Renal pelvis (tissue), 4 donors: ENCODE measurements around the gene HADH. TPM values are rescaled to one million over a fixed set of nuclear protein-coding genes. Genes with fewer than 3 reads are reported as not detected.
A peak's percentile ranks its signal among the peaks of the same experiment; 100 is the strongest.
"Not testable (repeated sequence)": the region's sequence is repeated elsewhere in the genome, so short reads cannot be mapped to it uniquely, and the experiment has no call there.

Experiments
- DNase-seq: peaks from one replicate; pipeline ENCODE4 v3.0.0-alpha.2; 2013
- polyA plus RNA-seq, 3 donors: library from polyadenylated mRNA; unstranded; fragments of 120-200 nt; gene quantifications; one replicate each; pipeline ENCODE4 v1.2.1, GENCODE V29; 2013; ENCODE audit not compliant: insufficient read length in 3 of 3

The HADH gene
- polyA plus RNA-seq, 3 donors = 93.0 to 98.4 (median 95.4) TPM

DNA sequence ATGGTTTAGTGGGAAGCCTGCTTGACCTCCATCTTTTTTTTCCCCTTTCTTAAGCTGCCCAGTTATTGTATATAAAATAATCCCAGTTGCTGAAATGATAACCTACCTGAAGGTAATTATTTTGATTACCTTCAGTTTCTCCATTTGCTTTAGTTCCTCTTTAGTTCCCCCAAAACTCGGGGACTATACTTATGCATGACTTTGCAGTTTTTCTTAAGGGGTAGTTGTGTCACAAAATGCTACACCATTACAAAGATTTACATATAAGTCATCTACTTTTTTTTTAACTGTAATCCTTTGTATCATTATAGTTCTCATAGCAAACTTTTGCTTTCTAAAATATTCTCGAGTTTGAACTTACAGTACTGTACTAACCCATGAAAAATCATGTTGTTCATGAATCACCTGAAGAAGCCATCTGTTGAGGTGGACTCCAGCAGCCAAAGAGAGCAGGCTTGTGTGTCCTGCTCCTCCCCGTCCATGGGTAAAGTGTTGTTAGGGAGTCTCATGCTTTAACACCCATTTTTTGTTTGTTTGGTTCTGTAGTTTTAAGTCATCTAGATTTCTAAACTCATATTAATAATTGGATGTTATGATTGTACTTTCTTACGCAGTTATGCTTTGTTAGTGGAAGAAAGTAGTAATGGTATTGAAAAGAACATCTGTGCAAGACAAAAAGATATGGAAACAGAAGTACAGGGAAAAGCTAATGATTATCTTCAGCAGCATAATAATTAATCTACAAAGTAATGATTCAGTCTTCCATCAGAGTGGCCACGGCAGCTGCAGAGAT is 34.6 kb downstream of the HADH start:
- DNase-seq = no peak

DNA sequence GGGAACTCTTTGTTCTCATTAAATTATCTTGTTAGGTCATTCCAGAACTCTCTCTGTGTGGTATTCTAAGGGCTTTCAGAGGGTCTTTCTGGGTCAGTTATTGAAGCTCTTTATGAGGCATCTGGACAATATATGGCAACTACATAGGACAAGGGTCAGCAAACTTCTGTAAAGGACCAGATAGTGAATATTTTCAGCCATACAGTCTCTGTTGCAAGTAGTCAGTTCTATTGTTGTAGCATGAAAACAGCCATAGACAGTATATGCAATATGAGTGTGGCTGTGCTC is 35.1 kb downstream of the HADH start:
- DNase-seq = no peak

DNA sequence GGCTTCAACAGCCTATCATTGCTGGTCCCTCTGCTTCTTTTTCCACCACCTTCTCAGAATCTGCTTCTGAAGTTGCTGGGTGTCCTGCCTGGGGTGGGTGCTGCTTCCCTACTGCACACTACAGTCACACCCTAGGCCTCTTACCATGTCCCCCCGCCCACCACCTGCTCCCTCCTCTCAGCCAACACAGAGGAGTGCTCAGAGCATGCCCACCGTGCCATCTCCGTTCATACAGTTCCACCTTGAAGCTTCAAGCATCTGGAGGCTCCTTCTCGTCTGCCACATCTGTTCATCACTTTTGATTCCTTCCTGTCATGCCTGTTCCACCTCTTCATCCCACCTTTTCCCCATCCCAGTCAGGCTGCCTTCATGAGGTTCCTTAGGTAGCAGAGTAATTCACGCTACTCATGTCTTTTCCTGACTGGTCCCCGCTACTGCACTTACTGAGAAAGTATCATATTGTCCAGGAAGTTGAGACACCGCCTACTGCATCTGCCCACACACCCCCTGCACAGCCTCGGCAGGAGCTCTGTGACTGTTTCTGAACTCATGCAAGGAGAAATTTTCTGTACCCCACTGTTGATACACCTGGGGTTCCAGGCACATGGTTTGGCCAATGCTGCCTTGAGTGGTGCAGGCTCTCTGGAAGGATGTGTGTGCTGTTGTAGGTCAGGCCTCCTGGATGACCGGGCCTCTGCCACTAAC is 39.5 kb downstream of the HADH start:
- DNase-seq = no peak

DNA sequence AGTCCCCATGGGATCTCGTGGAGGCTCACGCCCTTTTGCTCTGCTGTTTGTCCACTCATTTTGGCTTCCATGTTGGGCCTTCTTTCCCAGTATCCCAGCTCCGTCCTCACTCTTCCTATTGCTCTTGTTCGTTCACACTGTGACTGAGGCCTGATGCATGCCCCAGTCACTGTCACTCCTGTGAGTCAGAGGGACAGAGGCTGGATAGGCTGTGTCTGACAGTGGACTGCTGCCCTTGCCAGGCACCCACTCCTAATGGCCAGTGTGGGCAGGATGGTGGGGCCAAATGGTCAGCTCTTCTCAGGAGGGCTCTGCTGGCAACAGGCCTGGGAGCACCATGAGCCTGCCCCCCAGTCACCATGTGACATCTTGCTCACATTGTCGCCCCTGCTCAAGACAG is 40.0 kb downstream of the HADH start:
- DNase-seq = no peak

DNA sequence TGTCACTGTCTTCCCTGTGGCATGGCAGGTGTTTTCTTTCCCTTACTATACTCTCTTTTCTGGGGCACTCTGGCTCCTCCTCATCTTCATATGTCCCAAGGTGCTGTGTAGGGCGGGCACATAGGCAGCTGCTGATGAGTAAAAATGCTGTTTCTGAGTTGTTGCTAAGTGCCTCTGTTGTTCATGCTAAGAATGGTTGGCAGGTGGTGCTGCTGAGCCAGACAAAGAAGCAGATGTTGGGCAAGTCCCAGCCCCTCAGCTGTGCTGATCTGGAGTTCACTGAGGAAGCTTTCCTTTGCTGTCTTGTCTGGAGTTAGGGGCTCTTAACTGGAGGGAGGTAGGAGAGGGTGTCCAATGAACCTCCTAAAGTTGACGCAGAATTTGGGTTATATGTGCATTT is 40.6 kb downstream of the HADH start:
- peak; percentile 42 for DNase-seq

DNA sequence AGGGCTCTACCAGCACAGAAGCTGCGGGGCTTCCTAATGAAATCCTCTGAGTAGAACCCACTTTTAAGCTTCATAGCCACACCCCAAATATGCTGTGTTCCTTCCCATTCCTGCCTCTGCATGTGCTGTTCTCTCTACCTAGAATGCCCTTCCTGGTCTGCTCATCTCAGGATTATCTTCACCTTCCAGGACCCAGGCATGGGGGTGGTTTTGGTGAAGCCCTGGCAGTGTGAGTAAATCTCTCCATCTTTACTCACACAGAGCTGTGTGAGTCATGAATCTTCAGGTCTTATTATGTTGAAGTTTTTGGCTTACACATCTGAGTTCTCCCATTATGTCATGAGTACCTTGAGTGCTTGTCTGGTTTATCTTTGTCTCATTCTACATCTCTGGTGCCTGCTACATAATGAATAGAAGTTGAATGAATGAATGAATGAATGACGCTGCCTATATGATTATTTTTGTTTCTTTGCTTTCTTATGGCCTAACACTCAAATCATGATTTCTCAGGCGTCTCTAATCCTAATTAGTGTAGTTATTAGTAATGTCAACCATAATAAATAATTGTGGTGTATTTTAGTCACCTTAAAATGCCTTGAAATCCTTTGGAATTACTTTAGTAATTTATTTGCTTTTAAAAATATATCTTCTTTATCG is 41.9 kb downstream of the HADH start:
- DNase-seq = no peak

DNA sequence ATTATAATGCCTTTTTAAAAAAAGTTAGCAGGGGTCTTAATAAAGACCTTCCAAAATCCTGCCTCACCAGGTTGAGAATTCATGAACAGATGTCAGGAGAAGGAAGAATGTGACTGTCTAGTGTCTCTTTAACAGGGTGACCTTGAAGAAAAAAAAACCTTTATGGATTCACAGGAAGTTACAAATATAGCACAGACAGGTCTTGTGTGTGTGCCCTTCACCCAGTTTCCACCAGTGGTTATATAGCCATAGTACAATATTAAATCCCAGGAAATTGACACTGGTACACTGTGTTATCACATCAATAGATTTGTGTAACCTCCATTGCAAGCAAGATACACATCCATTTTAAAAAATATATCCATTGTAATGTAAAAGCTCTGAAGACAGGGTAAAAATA is 43.7 kb downstream of the HADH start:
- no peak for DNase-seq

DNA sequence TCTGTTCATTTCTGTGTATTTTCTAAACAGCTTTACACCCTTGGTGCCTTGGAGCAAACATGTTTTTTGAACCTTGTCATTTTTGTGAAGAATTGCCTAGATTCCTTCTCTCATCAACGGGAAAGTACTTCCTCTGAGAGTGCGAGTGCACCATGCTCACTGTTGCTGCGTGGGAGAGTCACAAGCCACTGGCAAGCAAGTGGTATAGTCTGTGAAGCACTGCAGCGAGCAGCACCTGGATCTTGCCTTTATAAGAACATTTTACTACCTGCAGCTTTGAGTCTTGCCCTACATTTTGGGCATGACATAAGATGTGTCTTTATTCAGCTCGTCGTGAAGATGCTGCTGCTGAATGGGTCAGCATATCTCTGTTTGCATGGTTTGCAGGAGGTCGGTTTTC is 44.9 kb downstream of the HADH start:
- DNase-seq = no peak

DNA sequence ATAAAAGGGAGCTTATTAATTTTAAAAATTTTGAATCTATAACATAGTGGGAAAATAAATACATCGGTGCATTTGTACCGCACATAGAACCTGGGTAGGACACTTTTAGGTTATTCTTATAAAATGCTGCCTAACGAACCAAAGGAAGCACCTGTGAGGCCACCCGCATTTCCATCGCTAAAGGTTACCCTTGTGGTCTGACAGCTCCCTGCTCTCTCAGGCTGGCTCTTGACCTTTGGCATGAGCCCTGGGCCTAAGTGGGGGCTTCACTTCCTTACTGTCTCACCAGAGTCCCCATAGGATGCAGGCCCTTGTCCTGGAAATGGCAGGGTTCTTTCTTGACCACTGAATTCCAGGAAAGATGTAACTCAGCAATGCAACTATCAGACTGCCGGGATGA is 46.0 kb downstream of the HADH start:
- DNase-seq = no peak

DNA sequence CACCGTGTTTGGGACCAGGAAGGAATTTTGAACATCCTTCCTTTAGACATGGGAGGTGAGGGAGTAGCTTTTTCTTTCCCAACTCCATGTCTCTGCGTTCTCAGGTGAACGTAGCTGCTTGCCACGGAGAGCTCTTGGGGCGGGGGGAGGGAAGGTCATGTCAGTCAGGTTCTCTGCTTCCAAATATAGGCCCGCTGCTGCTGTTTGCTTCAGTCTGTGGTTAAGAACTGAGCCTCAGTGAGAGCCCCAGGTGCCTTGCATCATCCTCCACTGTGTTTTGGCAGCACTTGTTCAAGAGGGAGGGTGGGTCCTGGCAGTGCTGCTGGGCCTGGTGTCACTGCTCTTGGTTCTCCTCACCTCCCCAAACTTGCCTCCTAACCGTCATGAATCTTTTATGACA is 46.5 kb downstream of the HADH start:
- DNase-seq = no peak

DNA sequence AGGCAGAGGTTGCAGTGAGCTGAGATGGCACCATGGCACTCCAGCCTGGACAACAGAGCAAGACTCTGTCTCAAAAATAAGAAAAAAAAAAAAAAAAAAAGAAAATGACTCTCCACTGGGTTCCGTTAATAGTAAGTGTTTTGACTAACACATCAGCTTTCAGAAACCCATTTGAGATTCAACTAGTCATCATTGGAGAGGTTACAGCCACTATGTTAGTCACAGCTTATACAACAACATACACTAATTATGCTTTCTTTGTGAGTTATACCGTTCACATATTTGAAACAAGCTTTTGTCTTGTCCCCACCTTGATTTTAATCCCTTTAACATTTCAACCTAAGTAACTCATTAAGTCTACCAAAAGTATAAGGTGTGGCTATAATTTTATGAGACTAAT is 48.2 kb downstream of the HADH start:
- DNase-seq = no peak

DNA sequence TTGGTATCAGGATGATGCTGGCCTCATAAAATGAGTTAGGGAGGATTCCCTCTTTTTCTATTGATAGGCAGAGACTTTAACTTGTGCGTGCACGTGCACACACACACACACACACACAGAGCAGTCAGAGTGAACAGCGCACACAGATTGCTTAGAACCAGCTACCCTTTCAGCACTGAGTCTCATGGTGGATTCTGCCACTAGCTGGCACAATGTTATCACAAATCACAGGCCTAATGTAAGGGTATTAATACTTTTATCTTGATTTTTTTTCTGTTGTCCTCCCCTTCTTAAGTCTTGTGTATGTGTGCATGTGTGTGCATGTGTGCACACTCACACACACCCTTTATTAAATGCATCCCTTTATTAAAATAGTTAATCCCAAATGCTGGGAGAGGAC is 53.2 kb downstream of the HADH start:
- no peak for DNase-seq

DNA sequence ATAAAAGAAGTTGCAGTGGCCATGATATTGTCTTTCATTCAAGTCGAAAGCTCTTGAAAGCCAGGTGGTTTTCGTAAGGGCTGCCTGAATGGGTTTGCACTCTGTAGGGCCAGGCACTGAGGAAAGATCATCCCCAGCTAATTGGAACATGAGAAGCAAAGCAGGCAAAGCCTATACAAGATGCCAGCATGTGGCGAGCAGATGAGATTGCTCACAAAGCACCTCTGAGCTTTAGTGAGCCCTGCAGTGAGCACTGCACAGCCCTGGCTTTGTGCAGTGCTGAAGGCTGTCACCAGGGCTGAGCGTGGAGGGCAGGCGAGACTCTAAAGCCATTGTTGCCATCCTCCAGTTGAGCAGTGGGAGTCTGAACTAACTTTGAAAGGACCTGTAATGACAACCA is 53.8 kb downstream of the HADH start:
- no peak for DNase-seq

DNA sequence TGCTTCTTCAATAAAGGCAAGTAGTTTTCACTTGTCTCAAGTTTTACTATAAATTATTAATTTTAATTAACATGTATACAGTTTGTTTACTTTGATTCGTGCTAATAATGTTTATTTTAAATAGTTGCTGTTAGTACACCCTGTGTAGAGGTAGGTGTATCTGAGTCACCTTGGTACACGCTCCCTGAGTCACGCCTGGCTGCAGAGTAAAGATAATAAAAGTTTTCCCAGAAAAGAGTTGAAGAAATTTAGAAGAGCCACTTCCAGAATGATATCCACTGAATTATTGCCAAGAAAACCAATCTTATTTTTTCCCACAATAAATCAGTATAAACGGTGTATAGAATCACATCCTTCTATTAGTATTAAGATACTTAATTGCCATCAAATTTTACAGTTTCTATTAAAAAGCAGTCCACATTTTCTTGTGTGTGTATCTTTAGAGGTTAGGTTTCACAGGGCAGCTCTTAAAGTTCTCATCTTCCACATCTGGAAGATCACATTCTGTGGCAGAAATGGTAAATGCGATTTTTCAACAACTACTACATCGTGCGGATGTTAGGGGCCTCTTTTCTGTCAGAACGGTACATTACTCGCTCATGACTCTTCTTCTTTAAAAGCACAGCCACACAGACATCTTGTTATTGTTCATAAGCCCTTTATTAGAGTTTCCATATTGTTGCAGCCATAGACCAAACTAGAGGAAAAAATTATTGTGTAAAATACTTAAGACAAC is 55.4 kb downstream of the HADH start:
- no peak for DNase-seq

DNA sequence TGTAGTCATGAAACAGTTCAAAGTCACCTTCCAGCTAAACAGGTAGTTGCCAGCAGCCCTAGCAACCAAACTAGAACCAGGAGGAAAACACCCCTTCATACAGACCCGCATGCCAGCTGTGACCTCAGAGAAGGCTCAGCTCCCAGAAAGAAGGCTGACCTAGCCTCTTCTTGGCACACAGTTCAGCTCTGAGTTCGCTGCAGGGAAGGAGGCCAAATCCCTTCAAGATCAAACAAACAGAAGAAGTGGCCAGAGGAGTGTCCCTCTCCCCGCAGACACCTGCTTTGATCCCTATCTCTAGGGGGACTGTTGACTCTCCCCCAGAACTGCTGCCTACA is 56.0 kb downstream of the HADH start:
- no peak for DNase-seq

DNA sequence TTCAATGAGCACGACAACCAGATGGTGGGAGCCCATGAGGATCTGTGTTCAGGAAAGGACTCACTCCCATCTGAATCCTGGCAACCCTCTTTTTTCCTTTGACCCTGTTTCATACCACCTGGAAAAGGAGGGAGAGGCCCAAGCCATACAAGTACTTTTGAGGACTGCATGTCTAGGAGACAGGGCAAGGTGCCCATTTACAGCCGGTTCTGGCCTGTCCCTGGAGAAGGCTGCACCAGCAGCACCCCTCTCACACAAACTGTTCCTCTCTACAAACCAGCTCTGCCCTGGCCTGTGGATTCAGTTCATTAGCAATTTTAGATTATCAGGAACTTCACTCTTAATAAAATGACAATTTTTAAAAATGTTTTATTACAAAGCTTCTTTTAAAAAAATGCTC is 57.5 kb downstream of the HADH start:
- DNase-seq = no peak

DNA sequence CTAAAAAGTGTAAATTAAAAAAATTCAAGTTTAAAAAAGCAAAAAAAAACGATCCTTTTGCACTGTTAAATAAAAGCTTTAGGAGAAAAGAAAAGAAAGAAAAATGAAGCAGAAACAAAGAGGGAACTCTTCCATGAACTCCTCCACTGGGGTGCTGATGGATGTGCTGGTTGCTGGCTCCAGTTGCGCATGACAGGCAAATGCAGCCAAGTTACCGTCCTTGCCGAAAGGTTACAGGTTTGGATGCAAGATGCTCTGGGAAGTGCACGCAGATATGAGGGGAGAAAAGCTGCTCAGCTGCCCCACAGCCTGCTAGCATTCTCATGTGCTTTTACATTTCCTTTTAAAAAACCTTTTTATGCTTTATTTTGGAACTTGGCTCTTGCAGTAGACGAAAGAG is 58.5 kb downstream of the HADH start:
- DNase-seq = no peak

DNA sequence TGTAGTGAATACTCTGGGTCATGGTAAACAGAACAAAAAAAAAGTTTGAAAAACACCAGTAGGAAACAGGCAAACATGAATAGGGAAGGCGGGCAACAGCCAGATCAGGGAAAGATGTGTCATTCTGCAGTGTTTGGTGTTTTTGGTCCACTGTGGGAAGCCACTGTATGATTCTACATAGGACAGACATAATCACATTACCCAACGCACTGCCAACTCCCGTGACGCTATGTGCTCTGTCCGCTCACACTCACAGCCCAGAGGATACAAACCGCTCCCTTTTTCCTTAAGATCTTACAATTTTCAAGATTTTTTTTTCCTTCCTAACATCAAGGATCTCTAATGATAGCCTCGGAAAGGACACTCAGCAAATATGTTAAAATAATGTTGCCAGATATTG is 59.3 kb downstream of the HADH start:
- no peak for DNase-seq

DNA sequence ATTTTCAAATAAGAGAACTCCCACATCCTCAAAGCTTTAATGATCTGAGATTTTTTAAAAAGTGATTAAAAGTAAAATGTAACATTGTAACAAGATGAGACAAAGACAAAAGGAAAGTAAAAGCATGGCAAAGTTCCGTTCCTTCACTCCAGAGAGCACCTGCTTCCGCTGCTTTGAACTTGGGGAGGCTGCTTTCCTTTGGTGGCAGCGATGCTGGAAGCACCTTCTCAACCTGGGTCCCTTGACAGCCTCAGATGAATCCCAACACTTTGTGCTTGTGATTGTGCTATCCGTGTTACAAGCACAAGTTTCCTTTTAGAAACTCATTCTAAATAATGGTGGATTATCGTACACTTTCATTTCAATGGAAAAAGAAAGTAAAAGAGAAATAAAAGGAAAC is 59.7 kb downstream of the HADH start:
- DNase-seq = no peak

DNA sequence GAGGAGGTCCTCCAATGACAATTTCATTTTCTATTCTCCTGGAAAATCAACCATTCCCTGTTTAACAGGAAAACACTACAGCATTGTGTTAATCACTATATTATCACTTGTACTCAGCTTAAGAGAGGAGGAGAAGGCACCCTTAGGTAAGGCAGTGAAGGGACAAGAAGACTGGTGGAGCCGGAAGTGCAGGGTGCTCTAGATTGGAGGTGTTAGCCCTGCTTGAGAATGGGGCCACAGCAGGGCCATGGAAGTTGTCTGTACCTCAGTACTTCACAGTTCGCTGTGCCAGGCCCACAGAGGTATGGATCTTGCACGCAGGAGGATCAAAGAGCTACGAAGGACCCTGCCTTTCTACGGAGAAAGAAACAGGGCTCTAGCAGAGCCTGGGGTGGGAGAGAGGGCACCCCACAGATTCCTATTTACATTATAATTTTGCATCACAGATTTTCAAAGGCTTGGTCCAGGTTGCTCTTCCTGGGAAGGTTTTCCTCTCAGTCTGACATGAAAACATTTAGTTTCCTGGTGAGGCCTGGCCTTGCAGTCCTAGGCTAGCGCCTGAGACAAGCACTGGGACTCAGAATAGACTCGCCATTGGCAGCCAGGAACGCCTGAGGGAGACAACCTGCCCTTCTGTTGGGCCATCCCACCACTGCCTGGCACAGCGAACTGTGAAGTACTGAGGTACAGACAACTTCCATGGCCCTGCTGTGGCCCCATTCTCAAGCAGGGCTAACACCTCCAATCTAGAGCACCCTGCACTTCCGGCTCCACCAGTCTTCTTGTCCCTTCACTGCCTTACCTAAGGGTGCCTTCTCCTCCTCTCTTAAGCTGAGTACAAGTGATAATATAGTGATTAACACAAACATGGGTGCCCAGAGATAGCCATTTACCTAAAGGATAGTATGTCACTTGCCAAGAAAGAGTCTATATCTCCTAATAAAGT is 60.8 kb downstream of the HADH start:
- not testable (repeated sequence) for DNase-seq

DNA sequence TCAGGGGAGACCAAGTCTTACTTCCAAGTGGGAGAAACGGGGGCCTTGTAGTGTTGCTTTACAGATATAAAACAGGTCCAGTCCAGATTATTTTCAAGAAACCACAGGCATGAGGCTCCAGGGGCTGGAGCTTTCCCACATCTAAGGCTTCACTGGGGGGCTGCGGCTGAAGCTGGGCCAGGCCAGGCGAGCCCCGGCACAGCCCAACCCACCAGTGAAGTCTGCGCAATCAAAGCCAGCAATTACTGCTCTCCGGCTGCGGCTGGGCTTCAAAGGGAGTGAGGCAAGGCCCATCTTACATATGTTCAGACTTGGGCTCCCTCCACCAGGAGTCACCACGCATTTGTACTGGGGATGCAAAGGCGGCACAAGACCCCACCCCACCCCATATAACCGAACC is 61.7 kb downstream of the HADH start:
- no peak for DNase-seq
